GM20000 (cell line): ENCODE measurements around the gene SCAMP1.

Experiments used
- DNase-seq: peaks from one replicate; pipeline ENCODE4 v3.0.0; 2012; ENCODE audit warnings: low spot score
- CTCF ChIP-seq: IDR thresholded peaks from 2 replicates; pipeline ENCODE4 v1.5.1; 2012; ENCODE audit warnings: mild to moderate bottlenecking, control low read depth; ENCODE audit errors: extremely low read depth, missing control alignments

The SCAMP1 gene

DNA sequence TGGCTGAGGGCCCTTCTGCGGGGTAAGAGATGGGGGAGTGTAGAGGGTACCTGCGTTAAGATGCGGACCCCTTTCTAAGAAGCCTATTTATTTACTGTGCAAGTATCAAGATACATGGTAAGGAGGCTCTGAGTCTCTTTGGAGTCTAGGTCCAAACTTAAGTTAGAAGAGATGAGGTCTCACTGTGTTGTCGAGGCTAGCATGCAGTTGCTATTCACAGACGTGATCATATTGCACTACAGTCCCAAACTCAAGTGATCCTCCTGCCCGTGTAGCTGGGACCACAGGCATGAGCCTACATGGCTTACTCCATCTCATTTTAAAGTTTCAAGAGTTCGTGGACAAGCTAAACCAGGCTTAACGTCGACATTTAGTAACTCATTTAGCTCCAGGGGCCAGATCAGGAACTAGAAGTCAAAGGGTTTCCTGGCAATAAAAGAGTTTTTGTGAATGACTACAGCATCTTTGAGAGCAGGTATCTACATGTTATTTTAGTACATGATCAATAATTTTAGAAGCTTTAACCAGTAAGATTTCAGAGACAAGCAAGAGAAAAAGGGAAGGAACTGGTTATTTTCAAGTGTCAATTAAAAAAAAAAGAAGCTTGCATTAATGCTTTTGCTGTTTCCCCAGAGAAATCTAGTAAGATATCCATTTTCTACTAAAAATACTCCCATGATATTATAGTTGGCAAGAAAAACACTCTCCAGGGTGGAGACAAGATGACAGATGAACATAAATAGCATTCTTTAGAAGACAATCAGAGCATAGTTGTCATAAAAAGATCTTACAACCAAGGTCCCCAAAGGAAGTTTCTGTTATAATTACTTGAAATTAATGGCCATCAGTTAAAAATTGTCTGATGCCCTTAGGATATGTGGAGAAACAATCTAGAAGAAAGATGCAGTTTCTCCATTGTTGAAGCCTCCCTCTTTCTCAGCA, 141.3 kb downstream of the SCAMP1 start:
- TF ChIP-seq CTCF = no peak
- DNase-seq = no peak

- TF ChIP-seq CTCF = no peak
- DNase-seq = no peak
Observed at GRCh38 chr5:78503958-78504653, 143.7 kb downstream of the SCAMP1 start.

DNA sequence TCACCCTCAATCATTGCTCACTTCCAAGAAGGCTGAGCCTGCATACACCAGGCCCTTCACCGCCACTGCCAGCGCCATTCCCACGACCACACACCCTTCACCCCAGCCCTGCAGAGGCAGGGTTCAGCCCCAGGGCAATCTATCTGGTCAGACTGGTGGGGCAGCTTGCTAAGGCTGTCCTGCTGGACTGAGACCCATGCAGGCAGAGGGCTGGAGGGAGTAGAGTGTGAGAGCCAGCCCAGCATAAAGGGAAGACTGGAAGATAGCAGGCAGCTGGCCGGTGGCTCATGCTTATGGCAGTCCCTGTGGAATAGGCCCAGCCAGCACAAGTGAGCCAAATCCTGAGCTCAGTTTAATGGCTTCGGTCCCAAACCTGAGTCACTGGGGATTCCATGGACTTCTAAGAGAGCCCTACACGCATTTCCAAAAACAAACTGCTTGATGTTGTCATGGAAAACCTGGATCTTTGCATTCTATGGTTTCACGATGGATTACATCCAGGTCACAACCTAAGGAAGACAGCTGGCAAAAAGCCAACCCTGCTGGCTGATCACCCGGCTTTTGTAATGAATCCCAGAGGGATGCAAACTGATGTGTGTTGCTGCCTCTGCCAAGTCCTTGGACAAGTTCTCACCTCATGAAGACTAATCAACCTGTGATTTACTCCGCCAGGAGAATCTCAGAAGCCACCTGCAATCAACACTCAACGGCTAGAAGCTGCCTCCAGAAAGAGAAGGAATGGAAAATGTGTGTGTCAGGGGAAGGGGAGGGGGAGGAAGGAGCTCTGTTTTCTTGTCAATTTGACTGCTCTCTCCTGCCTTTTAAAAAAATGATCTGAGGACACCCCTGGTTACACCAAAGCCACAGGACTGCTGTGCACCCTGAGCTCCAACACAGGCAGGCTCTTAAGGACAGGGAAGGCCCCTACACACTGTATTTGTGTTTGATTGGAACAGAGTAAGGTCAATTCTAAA, 144.6 kb downstream of the SCAMP1 start:
- DNase-seq = no peak
- TF ChIP-seq CTCF = no peak

GRCh38 chr5:78505860-78506259, 145.4 kb downstream of the SCAMP1 start:
- DNase-seq = no peak
- no peak for TF ChIP-seq CTCF

- no peak for TF ChIP-seq CTCF
- DNase-seq = no peak
Observed at GRCh38 chr5:78506261-78507024, 146.0 kb downstream of the SCAMP1 start.

- DNase-seq = no peak
Observed at GRCh38 chr5:78507531-78507930, 147.1 kb downstream of the SCAMP1 start.

More at GRCh38 chr5:78507531-78507930, 147.1 kb downstream of the SCAMP1 start:
- TF ChIP-seq CTCF = no peak
